ENCODE measurements around the gene KLHL10.
"Not testable (repeated sequence)": the region's sequence is repeated elsewhere in the genome, so short reads cannot be mapped to it uniquely, and the experiment has no call there.

GRCh38 chr17:41840781-41841180 lies 3.2 kb downstream of the KLHL10 start:
- not testable (repeated sequence) for TF ChIP-seq CTCF (conservative IDR thresholded peaks at IDR 0.05; ENCODE audit: low read length); EZH2phosphoT487 (IDR thresholded peaks at IDR 0.05; ENCODE audit: borderline replicate concordance, low read depth, low read length)
